ENCODE data around the gene CRK.
"Not testable (repeated sequence)": the region's sequence is repeated elsewhere in the genome, so short reads cannot be mapped to it uniquely, and the experiment has no call there.

CRK gene

GRCh38 chr17:1431631-1432104 lies 24.4 kb downstream of the CRK start:
- no peak for DNase-seq (ENCODE audit: low read depth in 4 of 4, low spot score in 1 of 4)

GRCh38 chr17:1423456-1424135 lies 32.4 kb downstream of the CRK start:
- DNase-seq (ENCODE audit: low read depth in 4 of 4, low spot score in 1 of 4) = no peak

GRCh38 chr17:1422885-1423284 lies 33.1 kb downstream of the CRK start:
- no peak for DNase-seq (ENCODE audit: low read depth in 4 of 4, low spot score in 1 of 4)

GRCh38 chr17:1421470-1421869 lies 34.6 kb downstream of the CRK start:
- no peak for DNase-seq (ENCODE audit: low read depth in 4 of 4, low spot score in 1 of 4)

- DNase-seq (ENCODE audit: low read depth in 4 of 4, low spot score in 1 of 4) = no peak
Observed at GRCh38 chr17:1420981-1421380, 35.1 kb downstream of the CRK start.

- no peak for DNase-seq (ENCODE audit: low read depth in 4 of 4, low spot score in 1 of 4)
Observed at GRCh38 chr17:1420163-1420562, 35.9 kb downstream of the CRK start.

- DNase-seq (ENCODE audit: low read depth in 4 of 4, low spot score in 1 of 4) = not testable (repeated sequence)
Observed at GRCh38 chr17:1418476-1418875, 37.6 kb downstream of the CRK start.

- no peak for DNase-seq (ENCODE audit: low read depth in 4 of 4, low spot score in 1 of 4)
Observed at GRCh38 chr17:1416414-1416813, 39.6 kb downstream of the CRK start.

GRCh38 chr17:1414634-1415033 lies 41.4 kb downstream of the CRK start:
- no peak for DNase-seq (ENCODE audit: low read depth in 4 of 4, low spot score in 1 of 4)

- no peak for DNase-seq (ENCODE audit: low read depth in 4 of 4, low spot score in 1 of 4)
Observed at GRCh38 chr17:1414001-1414574, 41.9 kb downstream of the CRK start.

GRCh38 chr17:1413281-1413791 lies 42.7 kb downstream of the CRK start:
- no peak for DNase-seq (ENCODE audit: low read depth in 4 of 4, low spot score in 1 of 4)

GRCh38 chr17:1412185-1413110 lies 43.6 kb downstream of the CRK start:
- no peak for DNase-seq (ENCODE audit: low read depth in 4 of 4, low spot score in 1 of 4)

GRCh38 chr17:1402262-1402586 lies 53.8 kb downstream of the CRK start:
- no peak for DNase-seq (ENCODE audit: low read depth in 4 of 4, low spot score in 1 of 4)

GRCh38 chr17:1399679-1400512 lies 56.1 kb downstream of the CRK start, which contains the start of gene YWHAE:
TSS of gene YWHAE (minus strand) at chr17:1400222. CDS start at chr17:1400110, 112 bp downstream.
- peak; percentile 91 to 97 (median 94) for DNase-seq (ENCODE audit: low read depth in 4 of 4, low spot score in 1 of 4)

- peak in 2 of 4 experiments; percentile 11 to 33 for DNase-seq (ENCODE audit: low read depth in 4 of 4, low spot score in 1 of 4)
Observed at GRCh38 chr17:1398931-1399678, 56.9 kb downstream of the CRK start.

- DNase-seq (ENCODE audit: low read depth in 4 of 4, low spot score in 1 of 4) = no peak
Observed at GRCh38 chr17:1398028-1398427, 58.0 kb downstream of the CRK start.

GRCh38 chr17:1395876-1396665 lies 60.0 kb downstream of the CRK start:
- not testable (repeated sequence) for DNase-seq (ENCODE audit: low read depth in 4 of 4, low spot score in 1 of 4)

GRCh38 chr17:1391577-1391976 lies 64.5 kb downstream of the CRK start:
- no peak for DNase-seq (ENCODE audit: low read depth in 4 of 4, low spot score in 1 of 4)

All from stimulated activated CD4-positive, alpha-beta T cell treated with anti-CD3 and anti-CD28 coated beads, Interleukin-1b, Interleukin-23, amount 100 ng/mL, for 24 hours (primary cell).